GM10248 (cell line): ENCODE measurements around the gene SLC24A3.

Experiments
- CTCF ChIA-PET: fragments of 300-600 bp; sonication (Branson Sonifier 250); formaldehyde crosslinking; extraction: SDS; loops from one replicate; lab custom pipeline; 2021; ENCODE audit warnings: antibody characterized with exemption; lab: Yijun Ruan, JAX
- POLR2A ChIA-PET: fragments of 350-650 bp; sonication (Branson Sonifier 250); formaldehyde crosslinking; extraction: SDS; loops from one replicate; lab custom pipeline; 2020; ENCODE audit warnings: antibody characterized with exemption; lab: Yijun Ruan, JAX
- DNase-seq: peaks from one replicate; pipeline ENCODE4 v3.0.0; 2012; ENCODE audit errors: extremely low spot score
- CTCF ChIP-seq: IDR thresholded peaks from 2 replicates; pipeline ENCODE4 v1.5.1; 2012; ENCODE audit warnings: mild to moderate bottlenecking, low read depth; ENCODE audit errors: extremely low read depth, missing control alignments, control extremely low read depth

The SLC24A3 gene

GRCh38 chr20:19327401-19327800 is 115.0 kb downstream of the SLC24A3 start:
- ChIA-PET CTCF (interaction anchor here (1.1 to 1.2 kb wide), 2 partner anchors 10 to 69 kb away, joined by 3 read pairs; no protein-coding TSS in a partner anchor), POLR2A (no interaction called here)
- no peak for TF ChIP-seq CTCF
- DNase-seq, result no peak

GRCh38 chr20:19328676-19329075 is 116.2 kb downstream of the SLC24A3 start:
- ChIA-PET POLR2A (no interaction called here), CTCF (interaction anchor here (1.3 kb wide), 1 partner anchor 10 kb away, joined by 5 read pairs; no protein-coding TSS in a partner anchor)
- no peak for TF ChIP-seq CTCF
- DNase-seq, result no peak

GRCh38 chr20:19330038-19330437 is 117.6 kb downstream of the SLC24A3 start:
- no peak for DNase-seq
- ChIA-PET CTCF (no interaction called here), POLR2A (no interaction called here)
- no peak for TF ChIP-seq CTCF

GRCh38 chr20:19330731-19331130 is 118.3 kb downstream of the SLC24A3 start:
- TF ChIP-seq CTCF, result no peak
- no peak for DNase-seq
- ChIA-PET POLR2A (no interaction called here), CTCF (no interaction called here)

- no peak for TF ChIP-seq CTCF
- POLR2A ChIA-PET, result no interaction called here
- CTCF ChIA-PET, result interaction anchor here (1.0 to 1.4 kb wide), 2 partner anchors 14 to 18 kb away, joined by 3 read pairs; no protein-coding TSS in a partner anchor
- DNase-seq, result no peak
Measured at GRCh38 chr20:19333563-19333962, 121.1 kb downstream of the SLC24A3 start.

- TF ChIP-seq CTCF, result no peak
- POLR2A ChIA-PET, result no interaction called here
- CTCF ChIA-PET, result interaction anchor here (1.0 to 1.4 kb wide), 3 partner anchors 8 to 248 kb away, joined by 3 read pairs; no protein-coding TSS in a partner anchor
- DNase-seq, result no peak
Measured at GRCh38 chr20:19335341-19335740, 122.9 kb downstream of the SLC24A3 start.
